Cortex of kidney (tissue), 1 donor: Measurements from ENCODE around the gene LRRC30.
"Not testable (repeated sequence)": the region's sequence is repeated elsewhere in the genome, so short reads cannot be mapped to it uniquely, and the experiment has no call there.

Experiments used
- DNase-seq: peaks from one replicate; lab custom pipeline; 2025; lab: John Stamatoyannopoulos, UW

Gene LRRC30

DNA sequence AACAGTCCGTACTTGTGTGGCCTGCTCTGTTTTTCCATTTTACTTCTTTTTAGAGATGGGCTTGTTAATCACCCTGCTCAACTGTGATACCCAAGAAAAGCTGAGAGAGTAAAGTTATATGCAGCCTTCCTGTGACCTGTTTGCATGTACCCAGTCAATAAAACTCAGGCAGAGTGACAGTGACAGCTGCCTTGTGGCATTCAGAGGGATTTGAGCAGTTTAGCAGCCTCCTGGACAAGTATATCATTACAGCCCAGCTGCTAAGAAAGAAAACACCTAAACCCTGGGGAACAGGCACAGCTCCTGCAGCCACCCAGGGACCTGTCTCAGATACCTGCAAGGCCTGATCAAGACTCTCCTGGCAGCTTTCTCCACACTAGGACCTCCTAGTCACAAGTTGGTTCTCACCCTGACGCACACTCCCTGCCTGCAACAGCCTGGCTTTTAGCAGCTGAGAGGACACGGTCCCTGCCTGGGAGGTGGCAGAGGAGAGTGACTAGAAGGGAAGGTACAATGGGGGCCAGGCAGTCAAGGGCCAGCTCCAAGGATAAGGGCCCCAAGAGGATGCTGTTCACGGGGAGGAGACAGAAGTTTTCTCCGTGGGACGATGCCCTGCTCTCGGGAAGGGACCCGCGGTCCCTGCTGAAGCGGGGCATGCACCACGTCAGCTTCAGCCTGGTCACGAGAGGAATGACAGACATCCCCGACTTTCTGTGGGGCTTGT lies at the start of gene LRRC30:
TSS of gene LRRC30 (plus strand) at position 464 of the 724 bp plus-strand sequence. CDS start at position 514, 50 bp downstream.
- no peak for DNase-seq

DNA sequence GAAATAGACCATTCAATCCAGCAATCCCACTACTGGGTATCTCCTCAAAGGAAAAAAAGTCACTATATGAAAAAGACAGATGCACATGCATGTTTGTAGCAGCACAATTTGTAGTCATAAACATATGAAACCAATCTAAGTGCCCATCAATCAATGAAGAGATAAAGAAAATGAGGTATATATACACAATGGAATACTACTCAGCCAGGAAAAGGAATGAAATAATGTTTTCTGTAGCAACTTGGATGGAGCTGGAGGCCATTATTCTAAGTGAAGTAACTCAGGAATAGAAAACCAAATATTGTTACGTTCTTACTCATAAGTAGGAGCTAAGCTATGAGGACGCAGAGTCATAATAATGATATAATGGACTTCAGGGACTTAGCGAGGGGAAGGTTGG lies 45.2 kb upstream of the LRRC30 start:
- DNase-seq: no peak

DNA sequence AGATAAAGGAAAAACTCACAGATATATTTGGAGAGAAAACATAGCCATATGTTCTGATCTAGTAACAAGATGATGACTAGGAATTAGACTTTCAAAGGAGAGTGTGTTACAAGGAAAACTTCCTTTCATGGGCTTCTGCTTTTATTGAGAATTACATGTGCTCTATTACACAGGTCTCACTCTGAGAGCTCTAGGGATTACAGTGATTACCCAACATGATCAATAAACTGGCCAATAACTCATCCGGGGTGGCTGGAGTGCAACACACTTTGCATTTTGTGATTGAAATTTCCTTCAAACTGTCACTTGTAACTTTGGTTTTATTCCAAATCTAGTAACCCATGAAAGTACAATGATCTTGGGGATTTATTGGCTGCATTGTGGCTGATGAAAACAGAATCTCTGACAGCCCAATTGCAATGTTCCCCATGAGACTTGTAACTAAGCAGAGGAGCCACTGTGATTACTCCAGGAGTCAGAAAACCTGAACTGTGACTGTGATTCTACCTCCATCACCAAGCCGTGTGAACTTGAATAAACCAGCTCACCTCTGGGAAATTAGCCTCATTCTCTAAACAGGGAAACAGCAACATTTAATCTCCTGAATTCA lies 40.2 kb upstream of the LRRC30 start:
- no peak for DNase-seq

DNA sequence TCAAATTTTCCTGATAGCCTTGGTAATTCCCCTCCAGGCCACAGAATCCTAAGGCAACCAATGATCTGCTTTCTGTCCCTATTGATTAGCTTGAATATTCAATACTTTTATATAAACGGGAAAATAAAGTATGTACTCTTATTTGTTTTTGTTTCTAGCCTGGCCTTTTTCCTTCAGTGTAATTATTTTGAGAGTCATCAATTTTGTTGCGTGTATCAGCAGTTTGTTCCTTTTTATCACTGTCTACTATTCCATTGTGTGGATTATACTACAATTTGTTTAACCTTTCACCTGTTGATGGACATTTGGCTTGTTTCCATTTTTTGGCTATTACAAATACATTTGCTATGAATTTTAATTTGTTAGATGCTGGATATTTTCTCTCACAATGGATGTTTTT lies 39.2 kb upstream of the LRRC30 start:
- no peak for DNase-seq

DNA sequence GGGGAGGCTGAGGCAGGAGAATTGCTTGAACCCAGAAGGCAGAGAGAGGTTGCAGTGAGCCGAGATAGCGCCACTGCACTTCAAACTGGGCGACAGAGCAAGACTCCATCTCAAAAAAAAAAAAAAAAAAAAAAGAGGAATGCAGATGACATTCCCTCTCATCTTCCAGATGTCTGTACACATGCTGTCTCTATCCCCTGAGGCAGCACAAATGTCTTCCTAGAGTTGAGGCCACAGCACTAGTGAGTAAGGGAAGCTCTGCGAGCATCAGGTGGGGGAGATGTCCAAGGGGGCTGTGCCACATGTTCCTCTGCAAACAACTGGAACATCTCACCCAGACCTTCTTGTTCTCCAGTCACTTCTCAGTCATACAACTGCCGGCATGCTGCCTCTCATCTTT lies 35.6 kb upstream of the LRRC30 start:
- DNase-seq: no peak

DNA sequence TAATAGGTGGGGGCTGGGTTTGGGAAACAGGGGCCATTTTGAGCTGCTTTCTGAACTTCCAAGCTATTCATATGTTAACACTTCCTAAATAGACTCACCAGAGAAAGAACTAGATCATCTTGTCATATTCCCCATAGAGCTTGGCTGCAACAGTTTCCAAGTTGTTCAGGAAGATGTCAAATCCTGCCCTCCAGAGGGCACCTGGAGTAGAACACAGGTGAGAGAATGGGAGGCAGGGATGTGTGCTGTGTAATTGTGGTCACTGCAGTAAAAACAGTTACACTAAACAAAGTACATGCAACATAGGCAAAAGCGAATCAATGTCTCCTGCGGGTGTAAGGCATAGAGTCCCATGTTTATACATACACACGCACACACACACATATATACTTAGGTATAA lies 34.5 kb upstream of the LRRC30 start:
- no peak for DNase-seq

DNA sequence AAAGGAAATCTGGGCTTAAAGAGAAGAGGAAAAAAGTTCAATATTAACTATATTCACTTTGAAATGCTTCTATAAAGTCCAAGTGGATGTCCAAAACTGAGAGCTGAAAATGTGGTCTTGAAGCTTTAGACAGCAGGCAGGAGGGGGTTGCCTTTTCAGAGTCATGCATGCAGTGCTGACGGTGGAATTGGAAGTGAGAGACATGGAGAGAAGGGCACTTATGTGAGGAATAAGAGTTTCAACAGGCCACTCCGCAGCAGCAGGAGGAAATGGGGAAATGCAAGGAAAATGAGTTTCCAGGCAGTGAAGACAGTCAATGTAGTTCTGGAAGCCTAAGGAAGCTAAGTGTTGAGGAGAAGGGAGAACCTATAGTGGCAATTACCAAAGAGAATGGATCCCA lies 33.0 kb upstream of the LRRC30 start:
- no peak for DNase-seq

DNA sequence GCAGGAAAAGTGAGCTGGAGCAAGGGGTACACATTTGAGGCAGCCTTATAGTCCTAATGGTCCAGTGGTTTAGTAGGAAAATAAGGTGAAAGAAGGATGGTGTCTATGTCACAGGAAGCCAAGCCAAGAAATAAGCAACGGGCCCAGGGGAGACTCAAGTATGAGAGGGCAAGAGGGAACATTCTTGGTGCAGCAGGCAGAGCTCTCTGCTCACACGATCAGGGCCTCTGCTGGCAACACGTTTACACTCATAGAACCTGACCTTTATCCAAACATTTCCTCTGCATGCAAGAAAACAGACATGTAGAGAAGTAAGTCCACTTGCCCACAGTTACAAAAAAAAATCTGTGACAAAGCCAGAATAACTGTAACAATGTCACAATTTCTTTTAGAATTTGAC lies 32.6 kb upstream of the LRRC30 start:
- no peak for DNase-seq

DNA sequence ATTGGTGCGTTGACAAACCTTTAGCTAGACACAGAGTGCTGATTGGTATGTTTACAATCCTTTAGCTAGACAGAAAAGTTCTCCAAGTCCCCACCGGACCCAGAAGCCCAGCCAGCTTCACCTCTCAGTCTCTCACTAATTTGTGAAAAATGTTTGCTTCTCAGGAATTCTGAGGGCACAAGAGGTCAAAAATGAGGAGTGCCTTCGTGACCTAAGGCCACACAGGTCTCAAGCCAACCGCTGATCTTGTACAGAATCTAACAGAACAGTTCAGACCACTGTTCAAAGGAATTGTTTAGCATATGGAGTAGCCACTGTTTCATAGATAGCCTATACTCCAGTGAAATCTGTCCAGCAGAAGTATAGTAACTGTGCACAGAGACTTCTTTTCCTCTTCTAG lies 29.8 kb upstream of the LRRC30 start:
- no peak for DNase-seq

DNA sequence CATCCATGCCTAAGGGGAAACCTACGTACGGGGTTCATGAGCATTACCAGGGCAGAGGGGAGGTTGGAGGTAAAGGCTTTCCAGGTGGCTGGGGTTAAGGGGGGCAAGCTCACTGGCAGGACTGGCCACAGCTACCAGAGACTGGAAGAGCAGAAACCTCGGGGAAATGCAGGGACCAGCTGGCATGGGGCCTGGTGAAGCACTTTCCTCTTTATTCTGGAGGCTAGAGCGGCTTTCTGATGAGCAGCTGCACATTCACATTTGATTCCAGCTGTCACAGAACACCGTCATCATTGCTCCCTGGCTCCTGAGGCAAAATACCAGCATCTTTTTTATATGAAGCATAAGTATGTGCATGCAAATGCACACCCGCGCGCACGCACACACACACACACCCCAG lies 28.7 kb upstream of the LRRC30 start:
- no peak for DNase-seq

DNA sequence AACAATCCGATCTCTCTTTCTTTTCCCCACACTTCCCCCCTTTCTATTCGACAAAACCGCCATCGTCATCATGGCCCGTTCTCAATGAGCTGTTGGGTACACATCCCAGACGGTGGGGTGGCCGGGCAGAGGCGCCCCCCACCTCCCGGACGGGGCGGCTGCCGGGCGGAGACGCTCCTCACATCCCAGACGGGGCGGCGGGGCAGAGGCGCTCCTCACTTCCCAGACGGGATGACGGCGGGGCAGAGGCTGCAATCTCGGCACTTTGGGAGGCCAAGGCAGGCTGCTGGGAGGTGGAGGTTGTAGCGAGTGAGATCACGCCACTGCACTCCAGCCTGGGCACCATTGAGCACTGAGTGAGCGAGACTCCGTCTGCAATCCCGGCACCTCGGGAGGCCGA lies 27.3 kb upstream of the LRRC30 start:
- DNase-seq: not testable (repeated sequence)

DNA sequence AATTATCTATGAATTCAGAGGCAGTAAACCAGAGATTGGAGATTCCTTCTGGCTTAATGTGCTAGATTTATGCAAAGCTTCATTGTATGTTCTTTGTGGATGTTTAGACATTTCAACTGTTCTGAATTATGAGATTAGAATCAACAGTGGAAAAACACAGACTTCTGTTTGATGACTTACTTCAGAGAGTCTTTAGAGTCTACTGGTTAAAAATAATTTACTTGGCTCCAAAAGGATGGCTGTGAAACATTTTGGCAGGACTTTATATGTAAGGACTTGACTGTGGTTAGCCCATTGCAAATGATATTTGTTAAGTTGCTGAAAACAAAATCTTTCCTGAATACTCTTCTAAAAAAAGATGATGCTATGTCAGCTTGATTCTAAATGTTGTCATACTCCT lies 25.5 kb upstream of the LRRC30 start:
- DNase-seq: no peak

DNA sequence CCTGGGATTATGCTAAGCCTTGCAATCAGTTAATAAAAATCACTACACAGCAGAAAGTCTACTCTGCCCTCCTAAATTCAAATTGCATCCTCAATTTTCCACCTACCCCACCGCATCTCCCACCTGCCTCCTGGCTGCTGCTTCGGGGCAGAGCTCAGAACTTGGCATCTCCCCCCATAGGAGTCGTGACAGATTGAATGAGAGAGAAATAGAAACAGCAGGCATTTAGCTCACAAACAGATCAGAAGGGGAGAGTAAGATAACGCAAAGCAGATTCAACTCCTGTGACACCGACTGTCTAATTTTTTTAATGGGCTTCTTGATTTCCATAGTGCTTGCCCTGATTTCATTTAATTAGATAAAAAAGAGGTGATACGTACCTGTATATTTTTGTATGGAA lies 24.7 kb upstream of the LRRC30 start:
- DNase-seq: no peak

DNA sequence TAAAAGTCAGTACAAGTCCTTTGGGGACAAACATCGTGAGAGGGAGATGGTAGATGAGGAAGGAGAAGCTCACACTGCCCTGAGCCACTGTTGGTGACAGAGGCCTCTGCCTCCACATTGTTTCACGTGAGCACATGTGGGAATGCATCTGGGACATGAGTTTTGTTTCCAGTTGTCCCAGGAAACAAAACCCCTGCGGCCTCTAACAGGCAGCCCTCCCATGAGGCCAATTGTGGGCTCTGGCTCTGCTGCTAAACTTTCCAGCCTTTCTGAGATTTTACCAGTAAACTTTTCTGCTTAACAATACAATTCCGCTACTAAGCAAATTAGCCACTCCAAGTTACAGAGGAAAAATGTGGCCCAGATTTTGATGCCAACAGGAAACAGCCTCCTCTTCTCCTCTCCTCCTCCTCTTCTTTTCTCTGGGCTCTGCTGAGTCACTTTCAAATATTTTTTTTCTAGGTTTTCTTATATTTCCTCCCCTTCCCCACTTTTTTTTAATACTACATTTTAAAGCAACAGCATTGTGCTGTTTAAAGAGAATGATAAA lies 23.4 kb upstream of the LRRC30 start:
- no peak for DNase-seq

DNA sequence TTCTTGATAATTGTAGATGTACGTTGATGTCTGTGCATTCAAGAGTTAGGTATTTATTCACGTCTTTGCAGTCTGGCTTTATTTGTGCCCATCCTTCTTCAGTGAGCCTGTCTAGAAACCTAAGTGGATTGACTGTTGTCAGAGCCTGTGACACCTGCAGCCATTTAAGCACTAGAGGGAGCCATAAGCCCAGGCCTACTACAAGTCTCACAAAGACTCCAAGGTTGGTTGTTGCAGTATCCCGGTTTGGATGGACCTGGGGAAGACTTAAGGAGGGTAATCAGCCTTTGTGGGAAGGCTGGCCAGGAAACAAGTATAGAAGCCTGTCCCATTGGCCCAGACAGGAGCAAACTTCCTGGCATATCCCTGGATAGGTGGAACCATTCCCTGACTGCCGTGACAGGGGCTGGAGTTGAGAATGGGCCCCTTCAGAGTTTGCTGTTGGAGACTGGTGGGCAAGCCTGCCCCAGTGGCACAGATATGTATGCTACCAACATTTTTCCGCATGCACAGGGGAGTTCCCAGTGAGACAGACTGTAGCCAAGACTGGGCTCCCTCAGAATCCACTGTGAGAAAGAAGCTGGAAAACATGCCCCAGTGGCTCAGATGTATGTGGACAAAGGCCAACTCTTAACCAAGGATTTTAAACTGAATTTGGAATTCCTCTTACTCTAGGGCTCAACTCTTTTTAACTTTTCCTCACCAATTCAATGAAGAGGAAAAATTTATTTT lies 9.3 kb upstream of the LRRC30 start:
- no peak for DNase-seq

DNA sequence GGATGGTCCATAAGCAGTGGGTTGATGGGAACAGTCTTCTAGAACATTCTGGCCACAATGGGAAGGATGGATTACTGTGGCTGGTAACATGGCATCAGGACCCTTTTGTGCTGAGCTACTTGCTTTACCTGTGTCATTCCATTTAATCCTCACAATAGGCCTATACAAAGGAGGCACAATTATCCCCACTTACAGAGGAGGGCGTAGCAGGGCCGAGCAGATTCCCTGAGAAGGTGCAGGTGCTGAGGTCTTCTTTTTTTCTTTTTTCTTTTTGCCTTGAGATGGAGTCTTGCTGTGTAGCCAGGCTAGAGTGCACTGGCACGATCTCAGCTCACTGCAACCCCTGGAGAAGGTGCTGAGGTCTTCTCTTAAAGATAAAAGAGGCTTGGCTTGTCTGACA lies 6.7 kb upstream of the LRRC30 start:
- DNase-seq: no peak

DNA sequence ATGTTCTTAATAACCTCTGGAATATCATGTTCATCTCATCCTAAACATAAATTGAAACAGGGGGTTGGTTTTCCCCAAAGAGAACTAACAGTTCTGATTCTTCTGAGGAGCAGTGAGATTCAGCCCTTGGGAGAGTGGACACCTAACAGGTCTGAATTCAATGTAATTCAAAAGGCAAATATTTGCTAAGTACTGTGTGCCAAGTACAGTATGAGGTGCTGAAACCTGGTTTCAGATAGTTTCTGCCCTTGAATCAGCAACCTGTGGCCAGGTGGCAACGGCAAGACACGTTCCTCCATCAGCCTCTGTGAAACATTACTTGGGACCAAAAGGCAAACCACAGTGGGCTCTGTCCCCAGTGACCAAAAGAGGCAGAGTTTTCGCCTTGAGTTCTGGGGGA lies 1.3 kb downstream of the LRRC30 start:
- DNase-seq: no peak

DNA sequence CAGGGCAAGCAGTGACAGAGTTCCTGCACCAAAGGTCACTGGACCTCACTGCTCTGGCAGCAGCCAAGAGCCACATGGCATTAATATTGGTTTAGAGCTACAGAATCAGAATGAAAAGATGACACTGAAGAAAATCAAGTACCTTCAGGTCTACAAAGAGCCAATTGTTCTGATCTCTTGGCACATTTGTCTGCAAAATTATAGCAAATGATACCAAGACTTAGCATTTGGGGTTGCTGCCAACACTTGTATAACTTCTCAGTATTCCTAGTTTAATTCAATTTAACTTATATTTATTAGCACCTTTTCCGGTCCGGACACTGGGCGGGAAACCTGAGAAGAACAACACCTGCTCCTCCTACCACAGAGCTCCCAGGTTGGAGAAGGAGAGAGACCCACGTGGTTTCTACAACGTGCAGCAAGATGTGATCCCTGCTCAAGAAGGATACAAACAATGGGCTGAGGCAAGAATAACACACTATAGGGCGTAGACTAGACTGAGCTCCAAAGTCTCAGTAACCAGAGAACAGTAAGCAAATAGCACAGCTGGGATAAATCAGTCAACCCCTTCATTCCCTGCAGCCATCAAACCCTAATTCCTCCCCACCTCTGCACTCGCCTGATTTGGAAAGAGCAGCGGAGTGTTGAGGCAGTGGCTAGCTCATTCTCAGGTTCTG lies 2.4 kb downstream of the LRRC30 start:
- no peak for DNase-seq

DNA sequence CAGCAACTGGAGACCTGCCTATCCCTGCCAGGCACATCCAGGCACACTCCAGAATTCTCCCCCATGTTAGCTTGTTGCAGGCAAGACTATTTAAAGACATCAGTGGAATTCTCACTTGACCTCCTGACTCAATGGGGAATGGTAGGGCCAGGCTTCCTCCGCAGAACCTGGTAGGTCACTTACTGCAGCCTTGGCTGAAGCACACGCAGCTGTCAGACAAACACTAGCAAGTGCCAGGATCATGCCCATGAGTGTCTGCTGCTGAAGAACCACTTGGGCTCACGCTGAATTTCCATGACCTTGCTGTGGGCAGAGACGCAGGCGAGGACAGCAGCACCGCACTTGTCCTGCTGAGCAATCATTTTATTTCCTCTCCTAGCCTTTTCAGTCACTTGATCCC lies 3.2 kb downstream of the LRRC30 start:
- DNase-seq: no peak

DNA sequence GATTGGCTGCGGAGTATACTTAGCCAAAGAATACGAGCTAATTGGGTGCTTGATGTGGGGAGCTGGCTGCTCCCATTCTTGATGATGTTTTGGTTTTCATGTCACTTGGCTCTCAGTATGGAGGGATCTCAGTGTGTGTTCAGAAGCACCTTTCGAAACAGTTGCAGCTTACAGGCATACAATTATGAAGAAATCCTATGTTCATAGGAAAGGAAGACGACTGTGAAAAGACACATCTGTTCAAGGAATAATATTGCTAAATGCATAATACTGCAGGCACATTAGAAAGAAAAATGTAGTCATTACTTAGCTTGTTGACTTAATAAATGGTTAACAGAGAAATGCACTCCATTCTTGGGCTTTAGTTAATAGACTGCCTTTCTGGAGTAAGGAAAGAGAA lies 4.1 kb downstream of the LRRC30 start:
- DNase-seq: no peak

DNA sequence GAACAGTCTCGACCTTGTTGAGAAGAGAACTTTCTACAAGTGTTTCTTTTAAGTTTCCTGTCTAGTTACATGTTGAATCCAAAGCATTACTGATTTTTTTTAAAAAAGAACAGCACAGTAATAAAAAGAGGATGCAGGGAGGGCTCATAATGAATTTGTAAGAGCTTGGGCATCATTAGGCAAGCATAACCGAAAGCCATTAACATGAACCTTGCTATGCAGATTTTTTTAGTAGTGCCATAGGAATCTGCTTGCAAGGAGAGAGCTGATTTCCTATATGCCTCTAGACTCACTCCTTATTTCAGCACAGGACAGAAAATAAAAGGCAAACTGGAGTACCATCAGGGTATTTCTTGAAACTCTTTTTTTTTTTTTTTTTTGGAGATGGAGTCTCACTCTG lies 5.2 kb downstream of the LRRC30 start:
- DNase-seq: no peak

DNA sequence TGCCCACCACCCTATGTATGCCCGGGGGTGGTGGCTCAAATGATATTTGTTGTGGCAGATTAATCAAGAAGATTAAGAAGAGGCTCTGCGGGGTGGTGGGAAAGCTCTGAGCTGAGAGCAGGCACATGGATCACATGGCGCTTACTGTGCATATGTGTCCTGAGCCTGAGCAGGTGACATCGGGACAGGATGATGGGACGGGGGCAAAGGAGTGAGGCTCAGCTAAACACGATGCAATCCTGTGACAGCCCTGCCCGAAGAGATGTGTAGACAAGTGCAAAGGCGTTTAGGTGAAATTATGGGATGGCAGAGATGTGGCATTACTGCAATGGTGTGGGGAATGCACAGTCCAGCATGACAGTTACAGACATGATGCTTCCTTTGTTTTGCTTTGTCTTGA lies 6.0 kb downstream of the LRRC30 start:
- DNase-seq: no peak
